Natural killer cell treated with Interleukin-12 subunit alpha and Interleukin-12 subunit beta and Interleukin-15 and Interleukin-18, amount 100 ng/mL, for 72 hours (primary cell): ENCODE results near the gene OR10H2. TPM values are rescaled to one million over a fixed set of nuclear protein-coding genes. Genes with fewer than 3 reads are reported as not detected.

ENCODE experiments used
- total RNA-seq, 2 donors: library from RNA; stranded (reverse); gene quantifications; one replicate each; pipeline ENCODE4 v1.2.3, GENCODE V29; 2022

Gene OR10H2
- total RNA-seq, 2 donors from 2014 or later, result not detected

Other genes with a start within 250 kb of the OR10H2 start
- gene PGLYRP2, start 248.5 kb upstream of the OR10H2 start, total RNA-seq, result not detected
- gene CYP4F22, start 219.5 kb upstream of the OR10H2 start, total RNA-seq, result under 1 TPM; 0.24 to 0.86 TPM
- not detected for gene CYP4F8, start 112.8 kb upstream of the OR10H2 start, total RNA-seq
- gene CYP4F3, start 87.1 kb upstream of the OR10H2 start, total RNA-seq, result under 1 TPM in 1 of 2 donors, not detected in 1; 0.12 TPM
- not detected for gene CYP4F12, start 54.9 kb upstream of the OR10H2 start, total RNA-seq
- not detected for gene OR10H3, start 10.0 kb downstream of the OR10H2 start, total RNA-seq
- not detected for gene OR10H5, start 59.6 kb downstream of the OR10H2 start, total RNA-seq
- gene OR10H1, start 87.6 kb downstream of the OR10H2 start, total RNA-seq, result under 1 TPM; 0.07 to 0.20 TPM
- not detected for gene CYP4F2, start 170.1 kb downstream of the OR10H2 start, total RNA-seq
- not detected for gene CYP4F11, start 206.5 kb downstream of the OR10H2 start, total RNA-seq
- gene OR10H4, start 221.0 kb downstream of the OR10H2 start, total RNA-seq, result not detected